SKM-1 treated with dmso at 0.1 percent for 144 hours (cell line): ENCODE results near the gene RAB4A.
"Not testable (repeated sequence)": the region's sequence is repeated elsewhere in the genome, so short reads cannot be mapped to it uniquely, and the experiment has no call there.

Experiments
- DNase-seq: peaks from one replicate; lab custom pipeline; 2025; ENCODE audit not compliant: unreplicated experiment; lab: John Stamatoyannopoulos, UW

The RAB4A gene

DNA sequence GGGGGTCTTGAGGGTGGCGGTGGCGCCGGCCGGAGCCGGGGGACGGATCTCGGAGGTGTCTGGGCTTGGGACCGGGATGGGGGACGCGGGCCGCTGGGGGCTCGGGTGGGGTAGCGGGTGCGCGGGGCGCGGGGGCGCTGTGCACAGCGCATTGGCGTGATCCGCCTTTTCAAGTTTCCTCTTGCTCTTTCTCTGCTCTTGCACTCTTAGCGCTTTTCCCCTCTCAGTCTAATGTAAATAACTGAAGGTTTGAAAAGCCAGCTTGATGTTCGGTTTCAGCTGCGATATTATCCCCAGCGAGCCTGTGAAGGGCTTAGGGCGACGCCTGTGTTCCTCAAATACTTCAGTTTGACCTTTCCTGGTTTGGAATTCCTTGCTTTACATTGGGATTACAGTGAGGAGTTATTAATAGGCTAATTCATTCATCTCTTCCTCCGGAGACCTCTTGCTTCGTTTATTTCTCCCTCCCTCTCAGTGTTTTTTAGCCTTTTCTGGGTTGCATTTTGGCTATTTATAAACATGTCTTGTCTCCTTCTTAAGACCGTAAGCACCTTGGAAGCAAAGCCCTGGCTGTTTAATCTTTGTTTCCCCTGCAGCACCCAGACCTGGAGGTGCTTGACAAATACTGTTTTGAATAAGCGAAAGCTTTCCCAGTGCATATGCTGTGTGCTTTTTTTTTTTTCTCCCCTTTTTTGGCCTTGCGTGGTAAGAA, 693 bp downstream of the RAB4A start:
- peak; percentile 42 for DNase-seq

- DNase-seq: peak; percentile 95
Observed at GRCh38 chr1:229272164-229273158, 1.6 kb downstream of the RAB4A start.

DNA sequence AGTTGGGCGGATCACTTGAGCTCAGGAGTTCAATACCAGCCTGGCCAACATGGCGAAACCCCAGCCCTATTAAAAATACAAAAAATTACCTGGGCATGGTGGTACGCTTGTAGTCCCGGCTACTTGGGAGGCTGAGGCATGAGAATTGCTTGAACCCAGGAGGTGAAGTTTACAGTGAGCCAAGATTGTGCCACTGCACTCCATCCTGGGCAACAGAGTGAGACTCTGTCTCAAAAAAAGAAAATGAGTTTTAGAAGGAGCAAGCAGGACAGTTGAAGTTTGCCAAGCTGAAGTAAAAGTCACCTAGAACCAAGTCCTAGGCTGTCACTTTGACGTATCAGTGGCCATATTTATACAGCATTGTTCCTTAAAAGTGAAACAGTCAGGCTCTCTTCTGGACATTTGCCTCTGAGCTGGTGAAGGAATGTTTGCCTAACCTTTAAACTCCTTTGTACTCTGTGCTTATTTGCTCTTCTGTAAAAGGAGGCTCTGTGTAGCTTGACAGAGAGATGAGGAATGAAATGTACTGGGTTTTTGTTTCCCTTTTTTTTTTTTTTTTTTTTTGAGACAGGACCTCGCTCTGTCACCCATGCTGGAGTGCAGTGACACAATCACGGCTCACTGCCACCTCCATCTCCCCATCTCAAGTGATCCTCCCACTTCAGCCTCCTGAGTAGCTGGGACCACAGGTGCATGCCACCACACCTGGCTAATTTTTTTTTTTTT, 2.8 kb downstream of the RAB4A start:
- no peak for DNase-seq

GRCh38 chr1:229275005-229275404, 4.1 kb downstream of the RAB4A start:
- no peak for DNase-seq

DNA sequence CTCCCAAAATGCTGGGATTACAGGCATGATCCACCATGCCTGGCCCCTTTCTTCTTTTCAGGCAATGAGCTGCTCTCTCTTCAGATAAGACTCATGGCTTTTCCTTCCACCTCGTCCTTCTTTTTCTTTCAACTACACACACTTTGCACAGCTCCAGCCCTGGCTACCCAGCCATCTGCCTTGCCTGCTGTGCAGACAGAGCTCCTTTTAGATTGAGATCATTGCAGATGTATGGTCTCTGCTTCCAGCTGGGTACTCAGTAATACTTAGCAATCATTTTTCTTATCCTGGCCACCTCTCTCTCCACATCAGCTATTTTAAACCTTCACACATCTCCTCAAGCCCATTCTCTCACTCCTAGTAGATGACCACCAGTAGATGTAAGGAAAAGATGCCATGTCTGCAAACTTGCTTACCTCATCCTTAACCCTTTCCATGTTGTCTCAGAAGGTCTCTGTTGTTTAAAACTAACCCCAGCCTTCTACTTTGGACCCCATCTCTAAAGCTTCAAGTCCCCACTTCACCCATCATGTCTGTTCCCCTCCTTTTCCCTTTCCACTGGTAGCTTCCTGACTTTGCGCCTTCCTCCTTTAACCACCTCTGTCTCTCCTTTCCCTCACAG, 7.3 kb downstream of the RAB4A start:
- DNase-seq: no peak

DNA sequence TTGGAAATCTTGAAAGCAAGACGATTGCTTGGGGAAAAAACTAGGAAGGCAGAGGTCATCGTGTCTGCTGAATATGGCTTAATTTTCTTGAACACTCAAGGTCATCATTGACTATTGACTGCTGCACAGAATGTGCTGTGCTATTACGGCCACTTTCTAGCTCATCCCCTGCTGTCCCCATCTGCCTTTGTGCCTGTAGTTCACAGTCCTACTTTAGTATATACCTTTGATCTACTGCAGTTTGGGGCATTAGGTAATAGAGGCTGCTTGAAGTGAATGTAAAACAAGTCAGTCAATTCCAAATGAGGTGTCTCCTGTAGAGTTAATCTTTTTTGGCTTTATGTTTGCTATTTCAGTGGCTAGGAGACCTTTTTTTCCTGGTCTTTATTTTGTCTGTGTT, 8.3 kb downstream of the RAB4A start:
- DNase-seq: no peak

GRCh38 chr1:229280037-229280828, 9.3 kb downstream of the RAB4A start:
- no peak for DNase-seq

DNA sequence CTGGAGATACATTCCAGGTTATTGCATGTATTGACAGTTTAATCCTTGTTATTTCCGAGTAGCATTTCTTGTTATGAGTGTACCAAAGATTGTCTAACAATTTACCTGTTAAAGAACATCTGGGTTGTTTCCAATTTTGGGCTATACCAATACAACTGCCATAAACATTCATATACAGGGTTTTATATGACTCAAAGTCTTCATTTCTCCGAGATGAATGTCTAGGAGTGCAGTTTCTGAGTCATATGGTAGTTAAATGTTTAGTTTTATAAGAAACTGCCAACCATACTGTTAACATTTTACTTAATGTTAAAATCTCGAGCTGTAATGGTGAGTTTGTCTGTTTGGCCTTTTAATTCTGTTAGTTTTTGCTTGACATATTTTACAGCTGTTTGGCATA, 10.0 kb downstream of the RAB4A start:
- no peak for DNase-seq

GRCh38 chr1:229281339-229281926, 10.5 kb downstream of the RAB4A start:
- DNase-seq: no peak

GRCh38 chr1:229282295-229282823, 11.4 kb downstream of the RAB4A start:
- no peak for DNase-seq

DNA sequence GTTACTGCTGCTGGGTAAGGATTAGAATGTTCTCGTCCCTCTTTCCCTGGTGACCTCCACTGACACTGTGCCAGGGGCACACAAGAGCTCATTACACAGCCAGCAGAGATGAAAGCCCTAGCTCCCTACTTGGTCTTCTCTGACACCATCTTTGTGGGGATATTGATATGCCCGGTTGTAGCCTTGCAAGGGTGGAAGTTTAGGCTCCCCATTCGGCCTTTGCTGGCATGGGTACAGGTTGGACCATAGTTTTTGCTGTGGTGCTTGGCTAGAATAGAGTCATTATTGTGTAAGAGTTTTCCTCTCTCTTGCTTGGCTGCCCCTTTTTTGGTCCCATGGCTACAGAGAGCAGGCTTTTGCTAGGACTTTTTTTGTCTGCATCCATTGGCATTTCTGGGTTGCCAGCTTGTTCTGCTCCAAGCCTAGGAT, 12.3 kb downstream of the RAB4A start:
- DNase-seq: no peak

- DNase-seq: no peak
Observed at GRCh38 chr1:229284887-229285286, 14.0 kb downstream of the RAB4A start.

- DNase-seq: no peak
Observed at GRCh38 chr1:229285440-229285839, 14.5 kb downstream of the RAB4A start.

DNA sequence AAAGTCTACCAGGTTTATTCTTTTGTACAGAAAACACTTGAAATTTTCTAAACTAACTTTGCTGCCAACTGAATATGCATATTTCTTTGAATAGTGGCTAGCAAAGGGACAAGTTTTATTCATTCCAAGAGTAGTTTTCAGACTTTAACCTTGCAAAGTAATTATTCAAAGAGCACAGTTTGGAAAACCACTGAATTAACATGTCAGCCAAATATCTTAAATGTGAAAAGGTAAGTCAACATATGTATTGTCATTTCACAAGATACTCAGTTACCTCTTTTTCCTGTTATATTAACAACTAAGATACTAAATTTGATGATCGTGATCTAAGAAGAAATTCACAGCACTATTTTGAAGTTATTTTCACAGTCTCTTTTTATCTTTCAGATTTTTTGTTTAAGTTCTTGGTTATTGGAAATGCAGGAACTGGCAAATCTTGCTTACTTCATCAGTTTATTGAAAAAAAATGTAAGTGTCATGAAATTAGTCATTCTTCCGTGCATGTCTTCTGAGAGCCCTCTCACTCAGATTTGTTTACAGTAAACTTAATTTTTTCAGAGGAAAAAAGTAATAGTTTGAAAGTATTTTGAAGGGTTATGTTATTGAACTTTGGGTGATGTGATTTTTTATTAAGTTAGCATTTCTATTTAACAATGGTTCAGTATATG, 15.3 kb downstream of the RAB4A start:
- no peak for DNase-seq

DNA sequence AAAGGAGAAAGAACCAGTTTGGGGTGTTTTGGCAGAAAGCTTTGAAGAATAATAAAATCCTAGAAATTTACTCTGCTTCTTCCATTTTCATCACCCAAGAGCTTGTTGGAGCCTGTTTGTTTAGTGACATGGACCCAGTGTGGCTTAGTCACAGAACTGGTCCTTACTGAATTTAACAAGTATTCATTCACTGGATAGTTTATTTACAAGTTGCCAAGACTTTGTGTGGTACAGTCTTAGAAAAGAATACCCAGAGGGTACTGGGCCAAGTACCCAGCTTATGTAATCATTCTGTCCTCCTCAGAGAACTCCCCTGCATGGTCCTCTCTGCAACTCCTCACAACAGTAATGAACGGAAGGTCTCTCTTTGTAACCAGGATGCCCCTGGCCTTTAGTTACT, 16.4 kb downstream of the RAB4A start:
- DNase-seq: no peak

- no peak for DNase-seq
Observed at GRCh38 chr1:229288516-229288915, 17.6 kb downstream of the RAB4A start.

DNA sequence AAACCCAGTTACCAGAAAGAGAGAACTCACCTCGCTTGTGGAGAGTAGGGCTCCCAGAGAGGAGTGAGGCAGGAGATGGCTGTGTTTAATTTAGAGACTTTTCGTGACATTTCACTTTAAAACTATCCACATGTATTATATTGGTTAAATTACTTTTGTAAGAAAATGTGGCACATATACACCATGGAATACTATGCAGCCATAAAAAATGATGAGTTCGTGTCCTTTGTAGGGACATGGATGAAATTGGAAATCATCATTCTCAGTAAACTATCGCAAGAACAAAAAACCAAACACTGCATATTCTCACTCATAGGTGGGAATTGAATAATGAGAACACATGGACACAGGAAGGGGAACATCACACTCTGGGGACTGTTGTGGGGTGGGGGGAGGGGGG, 20.8 kb downstream of the RAB4A start:
- not testable (repeated sequence) for DNase-seq

- no peak for DNase-seq
Observed at GRCh38 chr1:229293528-229294204, 22.8 kb downstream of the RAB4A start.
